K562 (cell line): ENCODE results near the gene CORO2A. TPM values are rescaled to one million over a fixed set of nuclear protein-coding genes. Genes with fewer than 3 reads are reported as not detected.

ENCODE experiments used
- ATAC-seq: fragments of 200-7000 bp; cut with Tn5 transposase; 3 replicates; pipeline ENCODE4 v1.9.1; 2020; ENCODE audit warnings: moderate library complexity
- BruUV-seq: library from RNA; stranded (reverse); fragments of 400-500 nt; replicated peaks from 2 replicates; lab custom pipeline; 2021; lab: Mats Ljungman, UMichigan
- CTCF ChIA-PET: fragments of 300-600 bp; formaldehyde crosslinking; extraction: SDS; loops from one replicate; lab custom pipeline; 2021; ENCODE audit warnings: low intra/inter-chr PET ratio; lab: Yijun Ruan, JAX
- POLR2A ChIA-PET: fragments of 300-600, 350-650 bp; sonication (Branson Sonifier 250); formaldehyde crosslinking; extraction: SDS; loops from one replicate; lab custom pipeline; 2021; ENCODE audit warnings: antibody characterized with exemption, inconsistent platforms; lab: Yijun Ruan, JAX
- DNase-seq, 4 experiments: peaks; one replicate each; pipeline versions ENCODE4 v3.0.0 to v3.0.0-alpha.2; 2011 to 2018; ENCODE audit warnings: low spot score in 3 of 4, mixed read lengths in 3 of 4; ENCODE audit errors: extremely low read depth in 1 of 4
- FAIRE-seq: peaks from 2 replicates; lab custom pipeline; 2011; peaks lifted over from hg19 to GRCh38; lab: Jason Lieb, UNC
- H2AFZ ChIP-seq: 2 replicates; pipeline ENCODE4 v1.6.0; 2011; ENCODE audit warnings: low read depth, low read length, control low read depth, inconsistent platforms
- H3K27ac ChIP-seq: fragments of 200-600 bp; 3 replicates; pipeline ENCODE4 v1.8.0; 2011; ENCODE audit warnings: low read depth, mild to moderate bottlenecking, control low read depth, inconsistent platforms, low read length, moderate library complexity, mixed read lengths; ENCODE audit errors: extremely low read depth
- H3K27me3 ChIP-seq, 2 experiments: fragments of 300-600 bp in 1 of 2; 2 replicates in 1 of 2; 3 replicates in 1 of 2; pipeline versions ENCODE4 v1.6.0 to v1.8.0; 2011; ENCODE audit warnings: inconsistent platforms in 2 of 2, low read length in 2 of 2, mild to moderate bottlenecking in 1 of 2, mixed read lengths in 1 of 2, moderate library complexity in 1 of 2; ENCODE audit not compliant: control insufficient read depth in 2 of 2, insufficient read depth in 2 of 2
- H3K36me3 ChIP-seq: fragments of 300-600 bp; 3 replicates; pipeline ENCODE4 v1.8.0; 2011; ENCODE audit warnings: mild to moderate bottlenecking, low read length, inconsistent platforms; ENCODE audit not compliant: control insufficient read depth, insufficient read depth
- H3K4me1 ChIP-seq, 2 experiments: fragments of 200-600 bp in 1 of 2; replicated peaks in 1 of 2; 2 replicates in 1 of 2; 3 replicates in 1 of 2; pipeline versions ENCODE4 v1.5.1 to v1.8.0; 2011; ENCODE audit warnings: inconsistent platforms in 2 of 2, low read length in 2 of 2, mild to moderate bottlenecking in 1 of 2, mixed read lengths in 1 of 2, moderate library complexity in 1 of 2; ENCODE audit not compliant: control insufficient read depth in 2 of 2, insufficient read depth in 2 of 2
- H3K4me2 ChIP-seq: 2 replicates; pipeline ENCODE4 v1.6.1; 2011; ENCODE audit warnings: low read length, control low read depth, inconsistent platforms, mixed read lengths; ENCODE audit not compliant: insufficient read depth
- H3K4me3 ChIP-seq: fragments of 200-600 bp; sonication (generic), shearing (Covaris generic); 2 replicates; pipeline ENCODE4 v1.5.1; 2016; ENCODE audit warnings: control low read depth, inconsistent platforms
- H3K79me2 ChIP-seq: fragments of 200-600 bp; 3 replicates; pipeline ENCODE4 v1.8.0; 2011; ENCODE audit warnings: low read length, inconsistent platforms; ENCODE audit not compliant: control insufficient read depth, insufficient read depth
- H3K9ac ChIP-seq, 2 experiments: 2 replicates each; pipeline versions ENCODE4 v1.6.0 to v1.6.1; 2011; ENCODE audit warnings: low read depth in 2 of 2, low read length in 2 of 2, control low read depth in 1 of 2, inconsistent platforms in 1 of 2, mild to moderate bottlenecking in 1 of 2, mixed read lengths in 1 of 2; ENCODE audit not compliant: insufficient read depth in 1 of 2
- H3K9me1 ChIP-seq: one replicate; pipeline ENCODE4 v1.6.0; 2011; ENCODE audit warnings: inconsistent platforms, mild to moderate bottlenecking, low read length, moderate library complexity; ENCODE audit not compliant: control insufficient read depth, insufficient read depth
- H3K9me3 ChIP-seq: replicated peaks from 2 replicates; pipeline ENCODE4 v1.5.1; 2011; ENCODE audit warnings: low read depth, low read length, inconsistent platforms; ENCODE audit not compliant: control insufficient read depth, insufficient read depth
- H4K20me1 ChIP-seq: replicated peaks from 2 replicates; pipeline ENCODE4 v1.6.1; 2011; ENCODE audit warnings: low read length, inconsistent platforms, mixed read lengths; ENCODE audit not compliant: control insufficient read depth, insufficient read depth
- CBFB ChIP-seq: sonication (generic); formaldehyde crosslinking; IDR thresholded peaks from 2 replicates; pipeline ENCODE4 v1.4.0; 2020; ENCODE audit warnings: mild to moderate bottlenecking, missing genetic modification reagents
- ETV6 ChIP-seq, 3 experiments: fragments of 150-350 bp in 1 of 3; sonication (generic) in 1 of 3; formaldehyde crosslinking in 1 of 3; IDR thresholded peaks; 2 replicates each; pipeline versions ENCODE4 v1.6.1 to v1.8.0; 2014 to 2022; ENCODE audit warnings: borderline replicate concordance in 2 of 3, low read depth in 2 of 3, antibody characterized with exemption in 1 of 3, low read length in 1 of 3, mild to moderate bottlenecking in 1 of 3, missing genetic modification reagents in 1 of 3
- GABPB1 ChIP-seq: sonication (generic); formaldehyde crosslinking; IDR thresholded peaks from 2 replicates; pipeline ENCODE4 v1.8.0; 2022; ENCODE audit warnings: mild to moderate bottlenecking, missing genetic modification reagents
- HNRNPK ChIP-seq: fragments of 200-400 bp; formaldehyde crosslinking; IDR thresholded peaks from one replicate; pipeline ENCODE4 v1.6.1; 2018; ENCODE audit warnings: mild to moderate bottlenecking, low read depth, low read length; ENCODE audit not compliant: poor library complexity, severe bottlenecking
- KDM2B ChIP-seq: fragments of 250-450 bp; sonication (Bioruptor Pico); IDR thresholded peaks from 2 replicates; pipeline ENCODE4 v1.8.0; 2021; ENCODE audit warnings: mild to moderate bottlenecking, moderate library complexity
- KLF16 ChIP-seq: IDR thresholded peaks from 2 replicates; pipeline ENCODE4 v1.6.1; 2016; ENCODE audit warnings: antibody characterized with exemption
- MAZ ChIP-seq, 2 experiments: fragments of 450-650 bp in 1 of 2; sonication (generic) in 1 of 2; formaldehyde crosslinking; IDR thresholded peaks in 1 of 2; conservative IDR thresholded peaks in 1 of 2; 2 replicates each; pipeline versions ENCODE4 v1.4.0 to v1.5.0; 2020; ENCODE audit warnings: mild to moderate bottlenecking in 1 of 2, missing genetic modification reagents in 1 of 2
- NFATC3 ChIP-seq: fragments of 450-650 bp; IDR thresholded peaks from 2 replicates; pipeline ENCODE4 v1.6.1; 2017; ENCODE audit warnings: mild to moderate bottlenecking
- NUFIP1 ChIP-seq: fragments of 450-650 bp; IDR thresholded peaks from 2 replicates; pipeline ENCODE4 v1.6.1; 2018; ENCODE audit not compliant: partially characterized antibody
- PCBP2 ChIP-seq: fragments of 200-400 bp; formaldehyde crosslinking; IDR thresholded peaks from 2 replicates; pipeline ENCODE4 v1.6.1; 2018; ENCODE audit warnings: low read length, low read depth, mild to moderate bottlenecking, moderate library complexity; ENCODE audit not compliant: poor library complexity, severe bottlenecking
- POLR3G ChIP-seq: IDR thresholded peaks from 2 replicates; pipeline ENCODE4 v1.6.1; 2011; ENCODE audit not compliant: insufficient read length, insufficient replicate concordance; ENCODE audit errors: extremely low read depth
- PTTG1 ChIP-seq: fragments of 450-650 bp; IDR thresholded peaks from 2 replicates; pipeline ENCODE4 v1.6.1; 2016; ENCODE audit warnings: low read depth, mild to moderate bottlenecking, missing genetic modification characterization, missing compliant biosample characterization
- ZFP1 ChIP-seq: fragments of 450-650 bp; formaldehyde crosslinking; IDR thresholded peaks from 2 replicates; pipeline ENCODE4 v1.4.0; 2020; ENCODE audit warnings: mild to moderate bottlenecking, mixed read lengths
- WGBS: fragments of 100-300 bp; shearing (Covaris generic); methylation state at CpG from one replicate; pipeline ENCODE4 v1.1.6; 2016; ENCODE audit warnings: low coverage, mixed read lengths; ENCODE audit not compliant: insufficient coverage; ENCODE audit errors: missing lambda C conversion rate; 5-methylcytosine and 5-hydroxymethylcytosine counted together
- in situ Hi-C: fragments of 300-500 bp; cut with MboI; formaldehyde crosslinking; loops from 4 replicates; pipeline ENCODE4 v1.15.0; 2018; ENCODE audit warnings: inconsistent platforms, mixed read lengths
- intact Hi-C: fragments of 100-400 bp; cut with micrococcal nuclease; formaldehyde crosslinking; loops from 2 replicates; pipeline ENCODE4 v1.14.2; 2022
- polyA plus RNA-seq, 8 experiments: library from polyadenylated mRNA; depleted of rRNA in 4 of 8; stranded (reverse) in 5 of 8; unstranded in 3 of 8; fragments of >200 nt; fragmentation: Nextera tagmentation in 2 of 8; fragmentation: Illumina TruSeq in 1 of 8; extraction: Ambion mirVana in 2 of 8; extraction: Trizol in 1 of 8; gene quantifications; 2 replicates each; pipeline versions ENCODE4 v1.2.1 to v1.2.3, GENCODE V29; 2011 to 2014; ENCODE audit warnings: inconsistent platforms in 1 of 8, missing spikeins in 1 of 8
- total RNA-seq, 7 experiments: library from RNA; depleted of rRNA in 6 of 7; stranded (reverse); fragments of >200 nt in 6 of 7; fragmentation: Illumina TruSeq in 2 of 7; extraction: Trizol in 2 of 7; gene quantifications; 2 replicates each; pipeline versions ENCODE4 v1.2.1 to v1.2.3, GENCODE V29; 2011 to 2021; ENCODE audit warnings: low replicate concordance in 1 of 7
- TF ChIP-seq, protein P1 (sequence below): sonication (generic); formaldehyde crosslinking; IDR thresholded peaks from 2 replicates; pipeline ENCODE4 v1.8.1; 2022; ENCODE audit warnings: missing genetic modification reagents
- TF ChIP-seq, protein P2 (sequence below): fragments of 450-650 bp; formaldehyde crosslinking; IDR thresholded peaks from 2 replicates; pipeline ENCODE4 v1.4.0; 2020; ENCODE audit warnings: mild to moderate bottlenecking, moderate library complexity
- TF ChIP-seq, protein P3 (sequence below): fragments of 250-450 bp; sonication (Bioruptor Pico); IDR thresholded peaks from 2 replicates; pipeline ENCODE4 v1.5.0; 2021; ENCODE audit warnings: mild to moderate bottlenecking, borderline replicate concordance
- TF ChIP-seq, protein P4 (sequence below): fragments of 450-650 bp; IDR thresholded peaks from 2 replicates; pipeline ENCODE4 v1.6.1; 2016

CORO2A gene
- total and polyA plus RNA-seq, 9 of the 15 experiments (the other 6 are each of a cell fraction or from before 2014, with no cell fraction given) = 9.5 to 26.6 (median 18.0) TPM

DNA sequence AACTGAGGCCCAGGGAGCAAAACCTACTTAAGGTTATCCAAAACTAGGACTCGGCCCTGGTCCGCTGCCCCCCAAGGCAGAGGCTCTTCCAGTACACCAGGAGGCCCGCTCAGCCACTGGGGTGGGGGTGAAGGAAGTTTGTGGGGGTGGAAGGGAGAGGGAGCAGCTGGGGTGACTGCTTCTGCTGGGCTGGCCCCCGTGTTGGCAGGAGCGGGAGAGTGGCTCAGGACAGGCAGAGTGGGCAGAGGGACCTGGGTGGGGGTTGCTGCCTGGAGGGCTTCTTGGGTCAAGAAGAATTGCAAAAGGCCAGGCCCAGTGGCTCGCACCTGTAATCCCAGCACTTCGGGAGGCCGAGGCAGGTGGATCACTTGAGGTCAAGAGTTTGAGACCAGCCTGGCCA, 65.2 kb downstream of the CORO2A start:
- DNase-seq (no peak), FAIRE-seq (no peak), ATAC-seq (no peak)
- no peaks in the 10 kb centered on the region for H3K79me2 ChIP-seq
- 91% methylated on average over 7 of the region's 8 CpGs for WGBS
- H3K4me2 ChIP-seq = no peak overlapping the region
- H2AFZ ChIP-seq = no peak overlapping the region
- H4K20me1 ChIP-seq = no peaks in the 10 kb centered on the region
- H3K9me1 ChIP-seq = no peaks in the 10 kb centered on the region
- BruUV-seq = no TSS peak
- ChIA-PET CTCF (no interaction called here), POLR2A (interaction anchor here (1.0 to 1.5 kb wide), 3 partner anchors 8 to 54 kb away, joined by 4 read pairs; partner anchors contain the start of gene TRIM14)
- no peaks in the 10 kb centered on the region; a peak in 1 of 5 replicates for H3K4me1 ChIP-seq
- in situ Hi-C loops (no loop called here), intact Hi-C loops (no loop called here)
- H3K9ac ChIP-seq = no peak overlapping the region
- no peak overlapping the region for H3K4me3 ChIP-seq
- peaks cover 65% of the 10 kb centered on the region; the same call in 2 of the 3 replicates for H3K36me3 ChIP-seq
- no peaks in the 10 kb centered on the region for H3K27me3 ChIP-seq
- no peaks in the 10 kb centered on the region for H3K9me3 ChIP-seq
- no peak overlapping the region for H3K27ac ChIP-seq
- TF ChIP-seq GABPB1 = no peak
- no peak for TF ChIP-seq HNRNPK
- no peak for TF ChIP-seq ETV6 (IDR thresholded peaks at IDR 0.05; ENCODE audit: borderline replicate concordance in 1 of 2, low read depth in 2 of 2, low read length in 1 of 2)
- TF ChIP-seq ETV6 (CRISPR knock-in tag; IDR thresholded peaks at IDR 0.05; ENCODE audit: borderline replicate concordance) = no peak
- TF ChIP-seq, protein P1, sequence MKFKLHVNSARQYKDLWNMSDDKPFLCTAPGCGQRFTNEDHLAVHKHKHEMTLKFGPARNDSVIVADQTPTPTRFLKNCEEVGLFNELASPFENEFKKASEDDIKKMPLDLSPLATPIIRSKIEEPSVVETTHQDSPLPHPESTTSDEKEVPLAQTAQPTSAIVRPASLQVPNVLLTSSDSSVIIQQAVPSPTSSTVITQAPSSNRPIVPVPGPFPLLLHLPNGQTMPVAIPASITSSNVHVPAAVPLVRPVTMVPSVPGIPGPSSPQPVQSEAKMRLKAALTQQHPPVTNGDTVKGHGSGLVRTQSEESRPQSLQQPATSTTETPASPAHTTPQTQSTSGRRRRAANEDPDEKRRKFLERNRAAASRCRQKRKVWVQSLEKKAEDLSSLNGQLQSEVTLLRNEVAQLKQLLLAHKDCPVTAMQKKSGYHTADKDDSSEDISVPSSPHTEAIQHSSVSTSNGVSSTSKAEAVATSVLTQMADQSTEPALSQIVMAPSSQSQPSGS (CRISPR knock-in tag) = no peak
- TF ChIP-seq, protein P2, sequence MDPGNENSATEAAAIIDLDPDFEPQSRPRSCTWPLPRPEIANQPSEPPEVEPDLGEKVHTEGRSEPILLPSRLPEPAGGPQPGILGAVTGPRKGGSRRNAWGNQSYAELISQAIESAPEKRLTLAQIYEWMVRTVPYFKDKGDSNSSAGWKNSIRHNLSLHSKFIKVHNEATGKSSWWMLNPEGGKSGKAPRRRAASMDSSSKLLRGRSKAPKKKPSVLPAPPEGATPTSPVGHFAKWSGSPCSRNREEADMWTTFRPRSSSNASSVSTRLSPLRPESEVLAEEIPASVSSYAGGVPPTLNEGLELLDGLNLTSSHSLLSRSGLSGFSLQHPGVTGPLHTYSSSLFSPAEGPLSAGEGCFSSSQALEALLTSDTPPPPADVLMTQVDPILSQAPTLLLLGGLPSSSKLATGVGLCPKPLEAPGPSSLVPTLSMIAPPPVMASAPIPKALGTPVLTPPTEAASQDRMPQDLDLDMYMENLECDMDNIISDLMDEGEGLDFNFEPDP (CRISPR knock-in tag) = no peak
- TF ChIP-seq, protein P3, sequence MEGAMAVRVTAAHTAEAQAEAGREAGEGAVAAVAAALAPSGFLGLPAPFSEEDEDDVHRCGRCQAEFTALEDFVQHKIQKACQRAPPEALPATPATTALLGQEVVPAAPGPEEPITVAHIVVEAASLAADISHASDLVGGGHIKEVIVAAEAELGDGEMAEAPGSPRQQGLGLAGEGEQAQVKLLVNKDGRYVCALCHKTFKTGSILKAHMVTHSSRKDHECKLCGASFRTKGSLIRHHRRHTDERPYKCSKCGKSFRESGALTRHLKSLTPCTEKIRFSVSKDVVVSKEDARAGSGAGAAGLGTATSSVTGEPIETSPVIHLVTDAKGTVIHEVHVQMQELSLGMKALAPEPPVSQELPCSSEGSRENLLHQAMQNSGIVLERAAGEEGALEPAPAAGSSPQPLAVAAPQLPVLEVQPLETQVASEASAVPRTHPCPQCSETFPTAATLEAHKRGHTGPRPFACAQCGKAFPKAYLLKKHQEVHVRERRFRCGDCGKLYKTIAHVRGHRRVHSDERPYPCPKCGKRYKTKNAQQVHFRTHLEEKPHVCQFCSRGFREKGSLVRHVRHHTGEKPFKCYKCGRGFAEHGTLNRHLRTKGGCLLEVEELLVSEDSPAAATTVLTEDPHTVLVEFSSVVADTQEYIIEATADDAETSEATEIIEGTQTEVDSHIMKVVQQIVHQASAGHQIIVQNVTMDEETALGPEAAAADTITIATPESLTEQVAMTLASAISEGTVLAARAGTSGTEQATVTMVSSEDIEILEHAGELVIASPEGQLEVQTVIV (CRISPR knock-in tag) = no peak
- TF ChIP-seq NFATC3 = no peak
- TF ChIP-seq POLR3G = no peak
- TF ChIP-seq MAZ (CRISPR knock-in tag; conservative IDR thresholded peaks at IDR 0.05 in 1 of 2, IDR thresholded peaks at IDR 0.05 in 1 of 2) = no peak
- no peak for TF ChIP-seq KLF16
- no peak for TF ChIP-seq KDM2B (CRISPR knock-in tag)
- TF ChIP-seq, protein P4, sequence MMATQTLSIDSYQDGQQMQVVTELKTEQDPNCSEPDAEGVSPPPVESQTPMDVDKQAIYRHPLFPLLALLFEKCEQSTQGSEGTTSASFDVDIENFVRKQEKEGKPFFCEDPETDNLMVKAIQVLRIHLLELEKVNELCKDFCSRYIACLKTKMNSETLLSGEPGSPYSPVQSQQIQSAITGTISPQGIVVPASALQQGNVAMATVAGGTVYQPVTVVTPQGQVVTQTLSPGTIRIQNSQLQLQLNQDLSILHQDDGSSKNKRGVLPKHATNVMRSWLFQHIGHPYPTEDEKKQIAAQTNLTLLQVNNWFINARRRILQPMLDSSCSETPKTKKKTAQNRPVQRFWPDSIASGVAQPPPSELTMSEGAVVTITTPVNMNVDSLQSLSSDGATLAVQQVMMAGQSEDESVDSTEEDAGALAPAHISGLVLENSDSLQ = no peak
- no peak for TF ChIP-seq NUFIP1
- no peak for TF ChIP-seq CBFB (CRISPR knock-in tag)
- no peak for TF ChIP-seq PCBP2
- TF ChIP-seq ZFP1 = no peak
- TF ChIP-seq PTTG1 (tag) = no peak
